K562 (cell line): ENCODE results near the gene ANO4. TPM values are rescaled to one million over a fixed set of nuclear protein-coding genes. Genes with fewer than 3 reads are reported as not detected.

ENCODE experiments used
- ATF7 ChIP-seq: fragments of 450-650 bp; IDR thresholded peaks from 2 replicates; pipeline ENCODE4 v1.7.1; 2014; ENCODE audit warnings: mild to moderate bottlenecking, moderate library complexity
- FOXK1 ChIP-seq: sonication (generic); formaldehyde crosslinking; IDR thresholded peaks from 2 replicates; pipeline ENCODE4 v1.8.0; 2022; ENCODE audit warnings: missing genetic modification reagents, mild to moderate bottlenecking, borderline replicate concordance
- GTF2F1 ChIP-seq: IDR thresholded peaks from 2 replicates; pipeline ENCODE4 v1.6.1; 2011; ENCODE audit warnings: low read depth, low read length, improper control_type of control experiment
- HDAC6 ChIP-seq: IDR thresholded peaks from 2 replicates; pipeline ENCODE4 v1.6.1; 2012; ENCODE audit warnings: low read depth, mild to moderate bottlenecking, control low read depth, inconsistent platforms, low read length, moderate library complexity
- HNRNPL ChIP-seq: fragments of 200-400 bp; formaldehyde crosslinking; IDR thresholded peaks from 2 replicates; pipeline ENCODE4 v1.6.1; 2017; ENCODE audit warnings: low read depth, mild to moderate bottlenecking, low read length
- ILF3 ChIP-seq: fragments of 450-650 bp; IDR thresholded peaks from 2 replicates; pipeline ENCODE4 v1.6.1; 2018; ENCODE audit warnings: antibody characterized with exemption, mild to moderate bottlenecking, moderate library complexity, borderline replicate concordance
- KAT7 ChIP-seq: sonication (generic); formaldehyde crosslinking; IDR thresholded peaks from 2 replicates; pipeline ENCODE4 v1.8.0; 2022; ENCODE audit warnings: missing genetic modification reagents, mild to moderate bottlenecking, borderline replicate concordance
- KLF13 ChIP-seq: fragments of 450-650 bp; IDR thresholded peaks from 2 replicates; pipeline ENCODE4 v1.6.1; 2016; ENCODE audit warnings: missing genetic modification characterization, low read depth, mild to moderate bottlenecking, missing compliant biosample characterization, moderate library complexity, borderline replicate concordance
- MEIS2 ChIP-seq: fragments of 450-650 bp; IDR thresholded peaks from 2 replicates; pipeline ENCODE4 v1.6.1; 2014; ENCODE audit warnings: mild to moderate bottlenecking; ENCODE audit not compliant: partially characterized antibody
- POLR3A ChIP-seq: IDR thresholded peaks from 2 replicates; pipeline ENCODE4 v1.6.1; 2011; ENCODE audit warnings: borderline replicate concordance, mild to moderate bottlenecking, moderate library complexity; ENCODE audit not compliant: insufficient read length, insufficient read depth; ENCODE audit errors: extremely low read depth
- RBM15 ChIP-seq: fragments of 200-400 bp; formaldehyde crosslinking; IDR thresholded peaks from 2 replicates; pipeline ENCODE4 v1.6.1; 2018; ENCODE audit warnings: mild to moderate bottlenecking, low read length, moderate library complexity; ENCODE audit not compliant: insufficient read depth
- RNF219 ChIP-seq: fragments of 250-450 bp; sonication (Bioruptor Pico); IDR thresholded peaks from 2 replicates; pipeline ENCODE4 v1.5.0; 2022; ENCODE audit warnings: mild to moderate bottlenecking
- SIN3A ChIP-seq, 2 experiments: fragments of 150-350 bp in 1 of 2; IDR thresholded peaks; 2 replicates each; pipeline ENCODE4 v1.6.1; 2011 to 2016; ENCODE audit warnings: borderline replicate concordance in 2 of 2, low read depth in 2 of 2, low read length in 2 of 2, mild to moderate bottlenecking in 2 of 2, moderate library complexity in 2 of 2; ENCODE audit not compliant: control insufficient read depth in 1 of 2
- SMARCE1 ChIP-seq: fragments of 450-650 bp; IDR thresholded peaks from 2 replicates; pipeline ENCODE4 v1.7.1; 2016; ENCODE audit warnings: mild to moderate bottlenecking
- SPI1 ChIP-seq: IDR thresholded peaks from 2 replicates; pipeline ENCODE4 v1.6.1; 2011; ENCODE audit warnings: low read depth, low read length, control low read depth, borderline replicate concordance
- STAT6 ChIP-seq: sonication (generic); formaldehyde crosslinking; IDR thresholded peaks from 2 replicates; pipeline ENCODE4 v1.8.1; 2023; ENCODE audit warnings: mild to moderate bottlenecking, missing genetic modification reagents
- ZBTB8A ChIP-seq: fragments of 450-650 bp; IDR thresholded peaks from 2 replicates; pipeline ENCODE4 v1.6.1; 2018; ENCODE audit warnings: mild to moderate bottlenecking, moderate library complexity; ENCODE audit not compliant: partially characterized antibody
- ZNF3 ChIP-seq: fragments of 250-450 bp; sonication (Bioruptor Pico); IDR thresholded peaks from 2 replicates; pipeline ENCODE4 v1.5.0; 2021; ENCODE audit warnings: mild to moderate bottlenecking, moderate library complexity
- polyA plus RNA-seq, 8 experiments: library from polyadenylated mRNA; depleted of rRNA in 4 of 8; stranded (reverse) in 5 of 8; unstranded in 3 of 8; fragments of >200 nt; fragmentation: Nextera tagmentation in 2 of 8; fragmentation: Illumina TruSeq in 1 of 8; extraction: Ambion mirVana in 2 of 8; extraction: Trizol in 1 of 8; gene quantifications; 2 replicates each; pipeline versions ENCODE4 v1.2.1 to v1.2.3, GENCODE V29; 2011 to 2014; ENCODE audit warnings: inconsistent platforms in 1 of 8, missing spikeins in 1 of 8
- total RNA-seq, 7 experiments: library from RNA; depleted of rRNA in 6 of 7; stranded (reverse); fragments of >200 nt in 6 of 7; fragmentation: Illumina TruSeq in 2 of 7; extraction: Trizol in 2 of 7; gene quantifications; 2 replicates each; pipeline versions ENCODE4 v1.2.1 to v1.2.3, GENCODE V29; 2011 to 2021; ENCODE audit warnings: low replicate concordance in 1 of 7
- TF ChIP-seq, protein P1 (sequence below): sonication (generic); formaldehyde crosslinking; IDR thresholded peaks from 2 replicates; pipeline ENCODE4 v1.8.0; 2023; ENCODE audit warnings: mild to moderate bottlenecking, missing genetic modification reagents

Gene ANO4
- total and polyA plus RNA-seq, 9 of the 15 experiments (the other 6 are each of a cell fraction or from before 2014, with no cell fraction given) = not detected

DNA sequence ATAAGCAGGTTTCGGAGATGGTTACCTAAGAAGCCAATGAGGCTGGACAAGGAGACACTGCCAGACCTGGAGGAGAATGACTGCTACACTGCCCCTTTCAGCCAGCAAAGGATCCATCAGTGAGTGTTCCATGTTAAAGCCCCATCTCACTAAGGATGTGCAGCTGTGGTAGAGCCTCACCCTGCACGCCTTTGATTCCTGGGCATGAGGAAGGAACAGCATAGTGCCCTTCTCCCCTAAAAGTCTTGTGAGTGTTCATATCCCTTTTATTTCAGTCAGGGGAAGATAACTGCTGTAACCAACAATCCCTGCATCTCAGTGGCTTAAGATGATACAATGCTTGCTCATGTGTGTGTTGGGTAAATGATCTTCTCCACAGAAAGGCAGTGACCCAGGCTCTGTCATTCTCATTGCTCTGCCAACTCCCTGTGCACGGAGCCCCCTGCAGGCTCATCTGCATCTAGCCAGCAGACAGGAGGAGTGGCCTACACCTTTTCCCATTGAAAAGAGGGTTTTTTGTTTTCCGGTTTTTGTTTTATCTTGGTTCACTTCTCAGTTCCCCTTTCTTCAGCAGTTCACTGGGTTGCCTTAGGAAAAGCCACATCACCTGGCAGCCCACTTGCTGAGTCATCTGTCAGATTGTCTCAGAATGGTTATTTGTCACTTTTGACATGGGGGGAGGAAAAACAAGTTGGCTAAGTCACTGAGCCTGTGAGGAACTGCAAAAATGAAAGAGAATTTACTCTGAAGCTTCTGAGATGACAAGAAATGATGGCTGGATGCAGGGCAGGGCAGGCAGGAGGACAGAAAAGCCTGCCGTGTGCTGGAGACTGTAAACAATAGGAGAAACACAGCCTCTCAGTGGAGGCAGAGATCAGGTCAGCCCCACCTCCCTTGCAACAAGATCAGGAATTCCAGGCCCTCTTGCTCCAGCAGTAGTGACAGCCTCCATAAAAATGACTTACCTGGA lies 193.3 kb downstream of the ANO4 start (continued):
- TF ChIP-seq HNRNPL (no peak), ZNF3 (CRISPR knock-in tag) (no peak), KLF13 (tag) (no peak), POLR3A (no peak), GTF2F1 (no peak), ILF3 (no peak), ZBTB8A (no peak), SPI1 (peak; percentile 90), MEIS2 (peak; percentile 97), HDAC6 (no peak), KAT7 (CRISPR knock-in tag) (no peak), ATF7 (peak; percentile 17; the same call in 1 of the 2 replicates), SMARCE1 (peak; percentile 39; the same call in 1 of the 2 replicates), FOXK1 (CRISPR knock-in tag) (no peak), RNF219 (no peak), STAT6 (CRISPR knock-in tag) (no peak), SIN3A (IDR thresholded peaks at IDR 0.05; ENCODE audit: borderline replicate concordance in 2 of 2, control insufficient read depth in 1 of 2, low read depth in 2 of 2, low read length in 2 of 2) (no peak), RBM15 (no peak)
- TF ChIP-seq, protein P1, sequence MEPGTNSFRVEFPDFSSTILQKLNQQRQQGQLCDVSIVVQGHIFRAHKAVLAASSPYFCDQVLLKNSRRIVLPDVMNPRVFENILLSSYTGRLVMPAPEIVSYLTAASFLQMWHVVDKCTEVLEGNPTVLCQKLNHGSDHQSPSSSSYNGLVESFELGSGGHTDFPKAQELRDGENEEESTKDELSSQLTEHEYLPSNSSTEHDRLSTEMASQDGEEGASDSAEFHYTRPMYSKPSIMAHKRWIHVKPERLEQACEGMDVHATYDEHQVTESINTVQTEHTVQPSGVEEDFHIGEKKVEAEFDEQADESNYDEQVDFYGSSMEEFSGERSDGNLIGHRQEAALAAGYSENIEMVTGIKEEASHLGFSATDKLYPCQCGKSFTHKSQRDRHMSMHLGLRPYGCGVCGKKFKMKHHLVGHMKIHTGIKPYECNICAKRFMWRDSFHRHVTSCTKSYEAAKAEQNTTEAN (CRISPR knock-in tag) = no peak
